Measurements from ENCODE around the gene WDR3. TPM values are rescaled to one million over a fixed set of nuclear protein-coding genes. Genes with fewer than 3 reads are reported as not detected.

WDR3 gene
- total RNA-seq, 2 donors from 2014 or later = 29.9 to 32.9 TPM

GRCh38 chr1:117942293-117942692, 12.8 kb downstream of the WDR3 start:
- Histone ChIP-seq H3K9ac (ENCODE audit: extremely low read depth, low read length, poor library complexity, severe bottlenecking) (no peak overlapping the region), H3K4me3 (ENCODE audit: low read length) (no peak overlapping the region), H3K9me3 (ENCODE audit: control insufficient read depth, low read length) (no peaks in the 10 kb centered on the region), H3K36me3 (ENCODE audit: control insufficient read depth, insufficient read depth, low read length) (peaks cover 75% of the 10 kb centered on the region), H3K27ac (ENCODE audit: low read depth, low read length) (no peak overlapping the region), H3K4me1 (ENCODE audit: control insufficient read depth, insufficient read depth, low read length) (no peaks in the 10 kb centered on the region), H3K27me3 (ENCODE audit: control insufficient read depth, insufficient read depth, low read length, poor library complexity, severe bottlenecking) (no peaks in the 10 kb centered on the region)
- H3K4me1 Mint-ChIP-seq = no peaks in the 10 kb centered on the region
- H3K27ac Mint-ChIP-seq = no peak overlapping the region
- no peaks in the 10 kb centered on the region for H3K27me3 Mint-ChIP-seq (ENCODE audit: insufficient read depth)
- WGBS, 2 experiments (ENCODE audit: insufficient coverage in 1 of 2, insufficient read length in 1 of 2) = 96 to 100% methylated on average over 1 to 2 of the region's 2 CpGs
- no peaks in the 10 kb centered on the region for H3K9me3 Mint-ChIP-seq
- H3K4me3 Mint-ChIP-seq = no peak overlapping the region
- no peak for DNase-seq
- no peak for TF ChIP-seq CTCF (conservative IDR thresholded peaks at IDR 0.05)
- peaks cover 68% of the 10 kb centered on the region for H3K36me3 Mint-ChIP-seq (ENCODE audit: low read depth)

GRCh38 chr1:117952386-117952785, 22.8 kb downstream of the WDR3 start:
- Histone ChIP-seq H3K9me3 (ENCODE audit: control insufficient read depth, low read length) (no peaks in the 10 kb centered on the region), H3K4me3 (ENCODE audit: low read length) (no peak overlapping the region), H3K27ac (ENCODE audit: low read depth, low read length) (no peak overlapping the region), H3K4me1 (ENCODE audit: control insufficient read depth, insufficient read depth, low read length) (peaks cover 7% of the 10 kb centered on the region), H3K36me3 (ENCODE audit: control insufficient read depth, insufficient read depth, low read length) (peaks cover 95% of the 10 kb centered on the region), H3K27me3 (ENCODE audit: control insufficient read depth, insufficient read depth, low read length, poor library complexity, severe bottlenecking) (no peaks in the 10 kb centered on the region), H3K9ac (ENCODE audit: extremely low read depth, low read length, poor library complexity, severe bottlenecking) (no peak overlapping the region)
- Mint-ChIP-seq H3K9me3 (no peaks in the 10 kb centered on the region), H3K4me3 (no peak overlapping the region), H3K27ac (no peak overlapping the region), H3K36me3 (ENCODE audit: low read depth) (peaks cover 55% of the 10 kb centered on the region), H3K27me3 (ENCODE audit: insufficient read depth) (no peaks in the 10 kb centered on the region), H3K4me1 (no peaks in the 10 kb centered on the region)
- WGBS, 2 experiments (ENCODE audit: insufficient coverage in 1 of 2, insufficient read length in 1 of 2) = 98 to 100% methylated on average over 1 of the region's 1 CpG
- DNase-seq = no peak
- TF ChIP-seq CTCF (conservative IDR thresholded peaks at IDR 0.05) = no peak

GRCh38 chr1:117959364-117959763, 29.8 kb downstream of the WDR3 start:
- Histone ChIP-seq H3K9ac (ENCODE audit: extremely low read depth, low read length, poor library complexity, severe bottlenecking) (no peak overlapping the region), H3K36me3 (ENCODE audit: control insufficient read depth, insufficient read depth, low read length) (peaks cover 47% of the 10 kb centered on the region), H3K4me3 (ENCODE audit: low read length) (no peak overlapping the region), H3K4me1 (ENCODE audit: control insufficient read depth, insufficient read depth, low read length) (peaks cover 3% of the 10 kb centered on the region), H3K9me3 (ENCODE audit: control insufficient read depth, low read length) (no peaks in the 10 kb centered on the region), H3K27ac (ENCODE audit: low read depth, low read length) (no peak overlapping the region), H3K27me3 (ENCODE audit: control insufficient read depth, insufficient read depth, low read length, poor library complexity, severe bottlenecking) (no peaks in the 10 kb centered on the region)
- Mint-ChIP-seq H3K4me1 (peaks cover 3% of the 10 kb centered on the region), H3K27ac (no peak overlapping the region), H3K9me3 (no peaks in the 10 kb centered on the region), H3K4me3 (no peak overlapping the region), H3K27me3 (ENCODE audit: insufficient read depth) (no peaks in the 10 kb centered on the region), H3K36me3 (ENCODE audit: low read depth) (peaks cover 33% of the 10 kb centered on the region)
- TF ChIP-seq CTCF (conservative IDR thresholded peaks at IDR 0.05) = no peak
- 94 to 100% methylated on average over 1 to 3 of the region's 3 CpGs for WGBS, 2 experiments (ENCODE audit: insufficient coverage in 1 of 2, insufficient read length in 1 of 2)
- DNase-seq = no peak
